Neuronal stem cell (in vitro differentiated cells): ENCODE measurements around the gene TNFRSF18.
A peak's percentile ranks its signal among the peaks of the same experiment; 100 is the strongest.

ENCODE experiments used
- DNase-seq: peaks from one replicate; pipeline ENCODE4 v3.0.0-alpha.2; 2013; ENCODE audit warnings: low spot score
- H2AFZ ChIP-seq: one replicate; pipeline ENCODE4 v1.6.1; 2013; ENCODE audit warnings: mild to moderate bottlenecking, low read length, inconsistent platforms
- H2AK5ac ChIP-seq: 2 replicates; pipeline ENCODE4 v1.6.1; 2013; ENCODE audit warnings: low read depth, mild to moderate bottlenecking, inconsistent platforms, low read length, moderate library complexity, mixed read lengths
- H2BK120ac ChIP-seq: 2 replicates; pipeline ENCODE4 v1.6.1; 2013; ENCODE audit warnings: low read depth, mild to moderate bottlenecking, inconsistent platforms, low read length, moderate library complexity, mixed read lengths
- H2BK12ac ChIP-seq: one replicate; pipeline ENCODE4 v1.6.1; 2013; ENCODE audit warnings: low read length, inconsistent platforms
- H2BK15ac ChIP-seq: 2 replicates; pipeline ENCODE4 v1.6.1; 2013; ENCODE audit warnings: mild to moderate bottlenecking, low read length, inconsistent platforms, mixed read lengths
- H2BK5ac ChIP-seq: one replicate; pipeline ENCODE4 v1.6.1; 2013; ENCODE audit warnings: inconsistent platforms, mild to moderate bottlenecking, low read length, moderate library complexity
- H3K14ac ChIP-seq: one replicate; pipeline ENCODE4 v1.6.1; 2013; ENCODE audit warnings: low read length, inconsistent platforms
- H3K18ac ChIP-seq: 2 replicates; pipeline ENCODE4 v1.6.1; 2013; ENCODE audit warnings: low read length, inconsistent platforms
- H3K23ac ChIP-seq: 2 replicates; pipeline ENCODE4 v1.6.1; 2013; ENCODE audit warnings: low read depth, mild to moderate bottlenecking, mixed read lengths, low read length, inconsistent platforms; ENCODE audit not compliant: poor library complexity
- H3K27ac ChIP-seq: replicated peaks from 3 replicates; pipeline ENCODE4 v1.5.1; 2013; ENCODE audit warnings: low read length, inconsistent platforms
- H3K27me3 ChIP-seq, 3 experiments: 2 replicates each; pipeline ENCODE4 v1.6.1; 2013; ENCODE audit warnings: low read length in 3 of 3, mild to moderate bottlenecking in 2 of 3, inconsistent platforms in 1 of 3, low read depth in 1 of 3, mixed read lengths in 1 of 3, moderate library complexity in 1 of 3; ENCODE audit not compliant: control insufficient read depth in 3 of 3, insufficient read depth in 3 of 3
- H3K36me3 ChIP-seq, 2 donors: replicated peaks in 1 of 2; 2 replicates each; pipeline ENCODE4 v1.6.1; 2013; ENCODE audit warnings: low read length in 2 of 2; ENCODE audit not compliant: control insufficient read depth in 2 of 2, insufficient read depth in 2 of 2
- H3K4ac ChIP-seq: 2 replicates; pipeline ENCODE4 v1.6.1; 2013; ENCODE audit warnings: inconsistent platforms, mild to moderate bottlenecking, low read length, moderate library complexity
- H3K4me1 ChIP-seq, 2 donors: 1 replicate in 1 of 2; 2 replicates in 1 of 2; pipeline ENCODE4 v1.6.1; 2013; ENCODE audit warnings: low read length in 2 of 2, low read depth in 1 of 2; ENCODE audit not compliant: control insufficient read depth in 2 of 2, insufficient read depth in 1 of 2
- H3K4me2 ChIP-seq: one replicate; pipeline ENCODE4 v1.6.1; 2013; ENCODE audit warnings: mild to moderate bottlenecking, low read length, inconsistent platforms; ENCODE audit not compliant: insufficient read depth, poor library complexity, severe bottlenecking
- H3K4me3 ChIP-seq, 2 donors: 2 replicates each; pipeline ENCODE4 v1.5.1; 2013; ENCODE audit warnings: low read length in 2 of 2, mild to moderate bottlenecking in 2 of 2, inconsistent platforms in 1 of 2, moderate library complexity in 1 of 2
- H3K79me1 ChIP-seq: one replicate; pipeline ENCODE4 v1.6.1; 2013; ENCODE audit warnings: low read depth, mild to moderate bottlenecking, inconsistent platforms, low read length, moderate library complexity
- H3K9ac ChIP-seq: one replicate; pipeline ENCODE4 v1.6.1; 2013; ENCODE audit warnings: mild to moderate bottlenecking, low read depth, low read length, inconsistent platforms; ENCODE audit not compliant: poor library complexity
- H3K9me3 ChIP-seq, 2 donors: replicated peaks in 1 of 2; 2 replicates each; pipeline versions ENCODE3 to v1.6.1; 2013; ENCODE audit warnings: low read length in 2 of 2, mild to moderate bottlenecking in 2 of 2, inconsistent platforms in 1 of 2, low read depth in 1 of 2, mixed read lengths in 1 of 2, moderate library complexity in 1 of 2; ENCODE audit not compliant: control insufficient read depth in 2 of 2, insufficient read depth in 1 of 2
- H4K8ac ChIP-seq: one replicate; pipeline ENCODE4 v1.6.1; 2013; ENCODE audit warnings: low read depth, mild to moderate bottlenecking, inconsistent platforms, low read length, moderate library complexity
- H4K91ac ChIP-seq: one replicate; pipeline ENCODE4 v1.6.1; 2013; ENCODE audit warnings: low read length, low read depth, mild to moderate bottlenecking, inconsistent platforms; ENCODE audit not compliant: poor library complexity
- WGBS, 2 donors: extraction: QIAGEN DNeasy Blood & Tissue Kit; methylation state at CpG; one replicate each; pipeline ENCODE4 v1.1.7; 2013; ENCODE audit warnings: missing lambda C conversion rate in 2 of 2, mixed read lengths in 1 of 2; ENCODE audit not compliant: insufficient read length in 2 of 2, insufficient replicate concordance in 1 of 2; ENCODE audit errors: extremely low coverage in 2 of 2; 5-methylcytosine and 5-hydroxymethylcytosine counted together

The TNFRSF18 gene

GRCh38 chr1:1171546-1172340, 34.6 kb downstream of the TNFRSF18 start:
- H2AK5ac ChIP-seq, result peak overlapping the region; percentile 99
- no peak overlapping the region for H2AFZ ChIP-seq
- H3K27me3 ChIP-seq, result peaks cover 0 to 51% (median 7%) of the 10 kb centered on the region in 3 experiments
- H3K23ac ChIP-seq, result peak overlapping the region; percentile 80
- no peak overlapping the region for H3K4me3 ChIP-seq
- peak overlapping the region; percentile 48 for H3K18ac ChIP-seq
- no peak overlapping the region for H3K4ac ChIP-seq
- no peak overlapping the region for H4K91ac ChIP-seq
- peaks cover 17 to 26% of the 10 kb centered on the region in 2 donors for H3K4me1 ChIP-seq
- peak overlapping the region; percentile 17 for H4K8ac ChIP-seq
- H2BK120ac ChIP-seq, result peak overlapping the region; percentile 97
- DNase-seq, result no peak
- peak overlapping the region; percentile 71 for H3K14ac ChIP-seq
- no peak overlapping the region for H3K9ac ChIP-seq
- WGBS, 2 donors, result no CpG with 5 or more reads among the region's 33 CpGs
- H3K9me3 ChIP-seq, result peaks cover 0 to 4% of the 10 kb centered on the region in 2 donors
- H3K36me3 ChIP-seq, result no peaks in the 10 kb centered on the region
- peak overlapping the region; percentile 39 for H2BK5ac ChIP-seq
- H3K79me1 ChIP-seq, result peaks cover 2% of the 10 kb centered on the region
- H2BK15ac ChIP-seq, result peak overlapping the region; percentile 69
- no peak overlapping the region for H3K27ac ChIP-seq
- H2BK12ac ChIP-seq, result peak overlapping the region; percentile 94
- H3K4me2 ChIP-seq, result no peak overlapping the region

- peak overlapping the region; percentile 59 for H3K18ac ChIP-seq
- no peaks in the 10 kb centered on the region for H3K36me3 ChIP-seq
- H3K79me1 ChIP-seq, result peaks cover 2% of the 10 kb centered on the region
- H2AK5ac ChIP-seq, result peak overlapping the region; percentile 99
- H3K14ac ChIP-seq, result no peak overlapping the region
- peak overlapping the region; percentile 55 for H3K23ac ChIP-seq
- H2BK5ac ChIP-seq, result peak overlapping the region; percentile 39
- H2BK120ac ChIP-seq, result peak overlapping the region; percentile 97
- peaks cover 0 to 4% of the 10 kb centered on the region in 2 donors for H3K9me3 ChIP-seq
- no peak for DNase-seq
- H3K27ac ChIP-seq, result no peak overlapping the region
- no peak overlapping the region for H4K91ac ChIP-seq
- H3K9ac ChIP-seq, result peak overlapping the region; percentile 4
- H2BK12ac ChIP-seq, result no peak overlapping the region
- no peak overlapping the region for H3K4me2 ChIP-seq
- no CpG with 5 or more reads among the region's 12 CpGs for WGBS, 2 donors
- no peak overlapping the region for H3K4ac ChIP-seq
- H3K27me3 ChIP-seq, result peaks cover 0 to 45% (median 4%) of the 10 kb centered on the region in 3 experiments
- peak overlapping the region; percentile 69 for H2BK15ac ChIP-seq
- no peak overlapping the region for H2AFZ ChIP-seq
- H4K8ac ChIP-seq, result no peak overlapping the region
- H3K4me1 ChIP-seq, result peaks cover 15 to 31% of the 10 kb centered on the region in 2 donors
- no peak overlapping the region for H3K4me3 ChIP-seq
These were observed 35.2 kb downstream of the TNFRSF18 start for GRCh38 chr1:1171161-1171545.

- Histone ChIP-seq H3K4me3 (no peak overlapping the region), H3K14ac (peak overlapping the region; percentile 98), H4K8ac (no peak overlapping the region), H4K91ac (no peak overlapping the region), H2AFZ (peak overlapping the region; percentile 49), H3K79me1 (no peaks in the 10 kb centered on the region), H3K23ac (peak overlapping the region; percentile 73), H3K4ac (peak overlapping the region; percentile 84), H2AK5ac (peak overlapping the region; percentile 99), H3K9me3 (peaks cover 0 to 3% of the 10 kb centered on the region in 2 donors), H3K27ac (no peak overlapping the region), H2BK15ac (peak overlapping the region; percentile 98), H3K4me1 (peaks cover 17 to 37% of the 10 kb centered on the region in 2 donors), H2BK5ac (no peak overlapping the region), H3K18ac (peak overlapping the region; percentile 92), H3K4me2 (no peak overlapping the region), H3K36me3 (no peaks in the 10 kb centered on the region), H2BK12ac (peak overlapping the region; percentile 94), H2BK120ac (peak overlapping the region; percentile 97), H3K9ac (no peak overlapping the region), H3K27me3 (peaks cover 0 to 38% (median 2%) of the 10 kb centered on the region in 3 experiments)
- DNase-seq, result no peak
- WGBS, 2 donors, result no CpG with 5 or more reads among the region's 26 CpGs
These were observed 35.9 kb downstream of the TNFRSF18 start for GRCh38 chr1:1170215-1171091.
